NB4 (cell line): ENCODE results near the gene SPATA32.

Experiments
- DNase-seq: peaks from one replicate; pipeline ENCODE4 v3.0.0; 2010; ENCODE audit warnings: low read depth
- H3K4me3 ChIP-seq: one replicate; pipeline ENCODE4 v1.5.1; 2011; ENCODE audit warnings: mild to moderate bottlenecking, low read depth, low read length, moderate library complexity
- CTCF ChIP-seq: IDR thresholded peaks from one replicate; pipeline ENCODE4 v1.5.1; 2012; ENCODE audit warnings: low read depth, low read length
- MYC ChIP-seq: IDR thresholded peaks from 2 replicates; pipeline ENCODE4 v1.6.1; 2011; ENCODE audit warnings: low read depth, low read length
- POLR2A ChIP-seq: IDR thresholded peaks from 2 replicates; pipeline ENCODE4 v1.6.1; 2011; ENCODE audit warnings: mild to moderate bottlenecking; ENCODE audit not compliant: insufficient read length; ENCODE audit errors: extremely low read depth
- TF ChIP-seq, protein P1 (sequence below): IDR thresholded peaks from 2 replicates; pipeline ENCODE4 v1.6.1; 2011; ENCODE audit warnings: low read depth, low read length

SPATA32 gene

DNA sequence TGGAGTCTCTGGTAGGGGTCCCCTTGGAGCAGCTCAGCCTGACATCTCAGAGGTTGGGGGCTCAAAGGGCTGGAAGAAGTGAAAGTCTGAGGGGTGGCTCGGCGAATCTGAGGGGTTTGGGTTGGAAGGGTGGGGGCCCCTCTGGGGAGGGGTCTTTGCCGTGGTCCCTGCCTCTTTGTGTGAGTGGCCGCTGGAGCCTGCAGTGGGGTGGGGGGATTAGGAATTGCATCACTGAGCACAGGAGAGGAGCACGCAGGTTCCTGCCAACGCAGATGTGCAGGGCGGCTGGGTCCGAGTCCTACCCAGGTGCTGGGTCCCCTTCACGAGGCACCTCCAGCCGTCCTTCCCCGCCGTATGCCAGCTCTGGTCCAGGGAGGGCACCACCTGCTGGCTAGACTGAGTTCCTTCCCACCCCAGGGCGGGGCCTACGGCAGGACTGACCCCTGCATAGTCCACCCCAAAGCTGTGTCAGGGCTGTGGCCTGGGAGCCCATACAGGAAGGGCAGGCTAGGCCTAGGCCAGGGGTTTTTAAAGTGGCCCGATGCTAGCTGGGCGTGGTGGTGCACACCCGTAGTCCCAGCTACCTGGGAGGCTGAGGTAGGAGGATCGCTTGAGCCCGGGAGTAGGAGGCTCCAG lies 30.3 kb downstream of the SPATA32 start:
- H3K4me3 ChIP-seq, result no peak overlapping the region
- TF ChIP-seq, protein P1, sequence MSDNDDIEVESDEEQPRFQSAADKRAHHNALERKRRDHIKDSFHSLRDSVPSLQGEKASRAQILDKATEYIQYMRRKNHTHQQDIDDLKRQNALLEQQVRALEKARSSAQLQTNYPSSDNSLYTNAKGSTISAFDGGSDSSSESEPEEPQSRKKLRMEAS, result no peak
- TF ChIP-seq MYC, result no peak
- TF ChIP-seq CTCF, result no peak
- no peak for TF ChIP-seq POLR2A
- DNase-seq, result no peak

GRCh38 chr17:45230787-45231480 lies 31.0 kb downstream of the SPATA32 start:
- no peak for DNase-seq
- H3K4me3 ChIP-seq, result no peak overlapping the region
- TF ChIP-seq POLR2A (no peak), CTCF (no peak), MYC (no peak)
- TF ChIP-seq, protein P1, result no peak

DNA sequence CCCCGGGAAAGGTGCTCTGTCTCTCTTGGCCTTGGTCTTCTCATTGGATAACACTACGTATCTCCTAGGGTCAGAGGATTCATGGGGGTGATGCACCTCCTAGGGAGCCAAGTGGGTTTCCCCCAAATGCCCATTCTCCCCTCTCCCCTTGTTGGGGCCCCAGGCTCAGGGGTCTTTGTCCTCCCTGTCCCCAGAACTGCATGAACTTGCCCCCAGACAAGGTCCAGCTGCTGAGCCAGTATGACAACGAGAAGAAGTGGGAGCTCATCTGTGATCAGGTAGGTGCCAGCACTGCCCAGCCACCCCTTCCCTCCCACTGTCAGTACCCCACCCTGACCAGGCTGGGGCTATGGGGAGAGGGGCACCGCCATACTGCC lies 31.5 kb downstream of the SPATA32 start:
- H3K4me3 ChIP-seq, result no peak overlapping the region
- TF ChIP-seq, protein P1, result no peak
- TF ChIP-seq CTCF (no peak), MYC (no peak), POLR2A (no peak)
- DNase-seq, result no peak

- H3K4me3 ChIP-seq, result no peak overlapping the region
- DNase-seq, result no peak
- TF ChIP-seq MYC, result no peak
These were observed 32.0 kb downstream of the SPATA32 start for GRCh38 chr17:45229681-45230409.

- DNase-seq, result peak; percentile 98
- no peak overlapping the region for H3K4me3 ChIP-seq
- no peak for TF ChIP-seq CTCF
- TF ChIP-seq, protein P1, result peak; percentile 63
- peak; percentile 42; the same call in 1 of the 2 replicates for TF ChIP-seq MYC
These were observed 32.9 kb downstream of the SPATA32 start for GRCh38 chr17:45228763-45229539.

DNA sequence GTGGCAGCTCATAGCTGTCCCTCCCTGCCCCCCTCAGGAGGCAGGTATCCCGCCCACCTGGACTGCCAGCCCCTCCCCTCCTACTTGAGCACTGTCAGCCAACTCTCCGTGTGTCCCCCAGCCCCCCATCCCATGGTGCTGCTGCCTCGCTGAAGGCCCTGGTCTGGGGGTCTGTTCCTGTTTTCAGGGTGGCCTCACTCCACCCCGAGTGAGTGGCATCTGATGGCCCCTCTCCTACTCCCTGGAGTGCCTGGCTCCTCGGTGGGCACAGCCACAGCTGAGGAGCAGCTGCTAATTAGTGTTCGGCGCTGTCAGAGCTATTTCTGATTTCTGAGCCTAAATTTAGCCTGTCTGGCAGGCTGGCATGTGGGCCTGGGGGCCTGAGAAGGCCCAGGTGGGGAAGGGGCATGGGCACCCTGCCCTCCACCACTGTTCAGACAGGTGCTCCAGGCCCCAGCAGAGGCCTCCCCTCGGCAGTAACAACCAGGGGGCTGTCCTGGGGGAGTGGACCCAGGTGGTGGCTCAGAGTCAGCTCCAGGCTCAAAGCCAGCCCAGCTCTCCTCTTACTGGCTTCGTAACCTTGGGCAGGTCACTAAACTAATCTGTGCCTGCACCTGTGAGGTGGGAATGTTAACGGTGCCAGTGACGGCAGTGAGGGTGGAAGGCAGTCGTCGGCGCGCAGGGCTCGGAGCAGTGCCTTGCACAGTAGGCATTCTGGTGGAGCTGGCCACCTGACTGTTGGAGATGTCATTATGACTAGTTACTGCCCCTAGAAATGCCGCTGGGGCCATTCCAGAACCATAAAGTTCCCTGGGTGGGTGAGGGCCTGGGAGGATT lies 33.8 kb downstream of the SPATA32 start:
- no peak overlapping the region for H3K4me3 ChIP-seq
- TF ChIP-seq MYC (no peak), POLR2A (no peak), CTCF (no peak)
- TF ChIP-seq, protein P1, result no peak
- DNase-seq, result no peak
